ENCODE measurements around the gene SUMF1. TPM values are rescaled to one million over a fixed set of nuclear protein-coding genes. Genes with fewer than 3 reads are reported as not detected.

SUMF1 gene
- total and polyA plus RNA-seq, 2 of the 13 experiments (the other 11 are each of a cell fraction or from before 2014, with no cell fraction given), result 18.5 to 28.9 TPM

GRCh38 chr3:4515916-4516579 lies 49.0 kb upstream of the SUMF1 start:
- DNase-seq (ENCODE audit: low spot score) (no peak), FAIRE-seq (no peak), ATAC-seq (no peak)
- Histone ChIP-seq H3K9me3 (ENCODE audit: low read length) (no peaks in the 10 kb centered on the region), H3K27me3 (ENCODE audit: control insufficient read depth in 1 of 2, insufficient read depth in 2 of 2, low read length in 2 of 2) (no peaks in the 10 kb centered on the region), H3K27ac (ENCODE audit: extremely low read length, insufficient read depth, low read length) (no peak overlapping the region), H3K9ac (ENCODE audit: insufficient read depth, low read depth, low read length) (no peak overlapping the region), H4K20me1 (ENCODE audit: insufficient read depth, low read length) (no peaks in the 10 kb centered on the region), H3K4me1 (ENCODE audit: insufficient read depth, low read length) (peaks cover 33% of the 10 kb centered on the region), H3K79me2 (ENCODE audit: insufficient read depth, low read length) (no peaks in the 10 kb centered on the region), H2AFZ (ENCODE audit: low read length) (no peak overlapping the region), H3K36me3 (replicated peaks in 1 of 2; ENCODE audit: control insufficient read depth in 1 of 2, insufficient read depth in 2 of 2, low read length in 2 of 2) (peaks cover 2 to 5% of the 10 kb centered on the region in 2 experiments; a peak in 3 of 5 replicates), H3K4me3 (replicated peaks in 1 of 3; ENCODE audit: insufficient read depth in 1 of 3, low read depth in 2 of 3, low read length in 3 of 3) (no peak overlapping the region), H3K4me2 (ENCODE audit: low read depth, low read length) (no peak overlapping the region)
- POLR2A ChIA-PET, result no interaction called here
- CTCF ChIA-PET (ENCODE audit: low intra/inter-chr PET ratio, low total read pairs), result no interaction called here
- TF ChIP-seq MAX (IDR thresholded peaks at IDR 0.05), result no peak
- no peak for TF ChIP-seq ZSCAN9 (CRISPR knock-in tag; IDR thresholded peaks at IDR 0.05; ENCODE audit: borderline replicate concordance)
- no peak for TF ChIP-seq ZBTB42 (CRISPR knock-in tag; IDR thresholded peaks at IDR 0.05)
- no peak for TF ChIP-seq RARG (CRISPR knock-in tag; IDR thresholded peaks at IDR 0.05; ENCODE audit: low read depth)
- TF ChIP-seq THRA (CRISPR knock-in tag; IDR thresholded peaks at IDR 0.05; ENCODE audit: borderline replicate concordance), result no peak
- TF ChIP-seq NCOA1 (CRISPR knock-in tag; IDR thresholded peaks at IDR 0.05), result no peak
- TF ChIP-seq MEIS2 (CRISPR knock-in tag; IDR thresholded peaks at IDR 0.05), result no peak
- no peak for TF ChIP-seq FOSL1 (CRISPR knock-in tag; IDR thresholded peaks at IDR 0.05; ENCODE audit: borderline replicate concordance)
- no peak for TF ChIP-seq PHF8 (CRISPR knock-in tag; IDR thresholded peaks at IDR 0.05)
- no peak for TF ChIP-seq ETV6 (CRISPR knock-in tag; conservative IDR thresholded peaks at IDR 0.05)
- TF ChIP-seq MED1 (CRISPR knock-in tag; IDR thresholded peaks at IDR 0.05), result no peak
- no peak for TF ChIP-seq ZNF558 (CRISPR knock-in tag; IDR thresholded peaks at IDR 0.05; ENCODE audit: borderline replicate concordance)
- TF ChIP-seq KMT2B (CRISPR knock-in tag; IDR thresholded peaks at IDR 0.05), result no peak
- no peak for TF ChIP-seq ZFAT (CRISPR knock-in tag; conservative IDR thresholded peaks at IDR 0.05)
- no peak for TF ChIP-seq ZSCAN5A (CRISPR knock-in tag; IDR thresholded peaks at IDR 0.05; ENCODE audit: borderline replicate concordance)
- no peak for TF ChIP-seq TSC22D2 (CRISPR knock-in tag; IDR thresholded peaks at IDR 0.05; ENCODE audit: borderline replicate concordance)
- no peak for TF ChIP-seq HNRNPL (IDR thresholded peaks at IDR 0.05; ENCODE audit: low read depth, low read length)
- no peak for TF ChIP-seq AGO2 (optimal IDR thresholded peaks at IDR 0.05; ENCODE audit: low read depth, low read length)
- TF ChIP-seq AKAP8 (CRISPR knock-in tag; IDR thresholded peaks at IDR 0.05), result no peak
- TF ChIP-seq SRSF4 (IDR thresholded peaks at IDR 0.05; ENCODE audit: low read depth, low read length, poor library complexity, severe bottlenecking), result no peak
- WGBS (ENCODE audit: low lambda C conversion rate), result 97% methylated on average over 7 of the region's 7 CpGs
- no TSS peak for BruUV-seq (replicated peaks)
- in situ Hi-C loops (cut with HindIII; ENCODE audit: extremely low pct_ligation_motif_present, low pct_unique_long_range_greater_than_20kb), result no loop called here
- intact Hi-C loops (cut with micrococcal nuclease; ENCODE audit: unreplicated experiment), result no loop called here
